ENCODE measurements around the gene FNDC3B.

FNDC3B gene

GRCh38 chr3:172324611-172325203, 285.3 kb downstream of the FNDC3B start:
- no peak overlapping the region for H3K4me3 ChIP-seq (ENCODE audit: low read depth in 1 of 2, low read length in 1 of 2)
- TF ChIP-seq CTCF (IDR thresholded peaks at IDR 0.05), result no peak
- H3K27me3 ChIP-seq, result no peaks in the 10 kb centered on the region
- H3K27ac ChIP-seq, result peak overlapping the region; percentile 65
- H3K4me1 ChIP-seq (ENCODE audit: control insufficient read depth in 1 of 2, insufficient read depth in 1 of 2, low read depth in 1 of 2, low read length in 1 of 2), result peaks cover 10 to 19% of the 10 kb centered on the region in 2 experiments
- H3K36me3 ChIP-seq, result peaks cover 65% of the 10 kb centered on the region
- no peaks in the 10 kb centered on the region for H3K9me3 ChIP-seq

GRCh38 chr3:172325461-172325860, 286.1 kb downstream of the FNDC3B start:
- H3K27ac ChIP-seq, result no peak overlapping the region
- peaks cover 65% of the 10 kb centered on the region for H3K36me3 ChIP-seq
- no peaks in the 10 kb centered on the region for H3K9me3 ChIP-seq
- no peak overlapping the region for H3K4me3 ChIP-seq (ENCODE audit: low read depth in 1 of 2, low read length in 1 of 2)
- no peaks in the 10 kb centered on the region for H3K27me3 ChIP-seq
- no peak for TF ChIP-seq CTCF (IDR thresholded peaks at IDR 0.05)
- peaks cover 10 to 18% of the 10 kb centered on the region in 2 experiments for H3K4me1 ChIP-seq (ENCODE audit: control insufficient read depth in 1 of 2, insufficient read depth in 1 of 2, low read depth in 1 of 2, low read length in 1 of 2)

GRCh38 chr3:172326993-172327392, 287.6 kb downstream of the FNDC3B start:
- H3K4me1 ChIP-seq (ENCODE audit: control insufficient read depth in 1 of 2, insufficient read depth in 1 of 2, low read depth in 1 of 2, low read length in 1 of 2), result peaks cover 9 to 10% of the 10 kb centered on the region in 2 experiments
- no peak overlapping the region for H3K27ac ChIP-seq
- peaks cover 75% of the 10 kb centered on the region for H3K36me3 ChIP-seq
- H3K4me3 ChIP-seq (ENCODE audit: low read depth in 1 of 2, low read length in 1 of 2), result no peak overlapping the region
- no peak for TF ChIP-seq CTCF (IDR thresholded peaks at IDR 0.05)
- no peaks in the 10 kb centered on the region for H3K27me3 ChIP-seq
- H3K9me3 ChIP-seq, result no peaks in the 10 kb centered on the region

GRCh38 chr3:172328282-172328681, 288.9 kb downstream of the FNDC3B start:
- Histone ChIP-seq H3K27me3 (no peaks in the 10 kb centered on the region), H3K36me3 (peaks cover 83% of the 10 kb centered on the region), H3K4me1 (ENCODE audit: control insufficient read depth in 1 of 2, insufficient read depth in 1 of 2, low read depth in 1 of 2, low read length in 1 of 2) (peaks cover 8 to 9% of the 10 kb centered on the region in 2 experiments), H3K27ac (no peak overlapping the region), H3K9me3 (no peaks in the 10 kb centered on the region), H3K4me3 (ENCODE audit: low read depth in 1 of 2, low read length in 1 of 2) (no peak overlapping the region)
- no peak for TF ChIP-seq CTCF (IDR thresholded peaks at IDR 0.05)

GRCh38 chr3:172329070-172329469, 289.7 kb downstream of the FNDC3B start:
- peaks cover under 1% of the 10 kb centered on the region in 2 experiments for H3K4me1 ChIP-seq (ENCODE audit: control insufficient read depth in 1 of 2, insufficient read depth in 1 of 2, low read depth in 1 of 2, low read length in 1 of 2)
- H3K9me3 ChIP-seq, result no peaks in the 10 kb centered on the region
- TF ChIP-seq CTCF (IDR thresholded peaks at IDR 0.05), result no peak
- H3K27ac ChIP-seq, result no peak overlapping the region
- no peak overlapping the region for H3K4me3 ChIP-seq (ENCODE audit: low read depth in 1 of 2, low read length in 1 of 2)
- H3K27me3 ChIP-seq, result no peaks in the 10 kb centered on the region
- H3K36me3 ChIP-seq, result peaks cover 90% of the 10 kb centered on the region
